ACC112 (cell line): ENCODE data around the gene UFSP1.

ENCODE experiments used
- H2AFZ ChIP-seq: fragments of 200-600 bp; sonication (generic); one replicate; pipeline ENCODE4 v1.6.0; 2017; ENCODE audit warnings: antibody characterized with exemption, low read length; ENCODE audit not compliant: unreplicated experiment
- H3K27ac ChIP-seq: fragments of 200-600 bp; sonication (generic); 2 replicates; pipeline ENCODE4 v1.5.1; 2014; ENCODE audit warnings: low read depth, mild to moderate bottlenecking, antibody characterized with exemption, low read length, moderate library complexity
- H3K27me3 ChIP-seq: fragments of 200-600 bp; sonication (generic); 2 replicates; pipeline ENCODE4 v1.6.1; 2014; ENCODE audit warnings: mild to moderate bottlenecking, antibody characterized with exemption, low read length, moderate library complexity, mixed read lengths; ENCODE audit not compliant: insufficient read depth
- H3K36me3 ChIP-seq: fragments of 200-600 bp; sonication (generic); 2 replicates; pipeline ENCODE4 v1.6.1; 2016; ENCODE audit warnings: mild to moderate bottlenecking, antibody characterized with exemption, low read length, moderate library complexity, mixed read lengths; ENCODE audit not compliant: insufficient read depth
- H3K4me1 ChIP-seq: fragments of 200-600 bp; sonication (generic); one replicate; pipeline ENCODE4 v1.6.1; 2016; ENCODE audit warnings: low read length, mixed read lengths; ENCODE audit not compliant: insufficient read depth, unreplicated experiment, control insufficient read depth
- H3K4me3 ChIP-seq: fragments of 200-600 bp; sonication (generic); 2 replicates; pipeline ENCODE4 v1.5.1; 2014; ENCODE audit warnings: mild to moderate bottlenecking, low read depth, low read length
- H3K79me2 ChIP-seq: fragments of 200-600 bp; sonication (generic); one replicate; pipeline ENCODE4 v1.6.0; 2016; ENCODE audit warnings: low read length; ENCODE audit not compliant: control insufficient read depth, unreplicated experiment, insufficient read depth

UFSP1 gene

GRCh38 chr7:100880645-100881044 is 8.9 kb downstream of the UFSP1 start:
- Histone ChIP-seq H3K79me2 (peaks cover 74% of the 10 kb centered on the region), H3K4me1 (peaks cover 18% of the 10 kb centered on the region), H3K4me3 (no peak overlapping the region), H3K36me3 (peaks cover 56% of the 10 kb centered on the region), H2AFZ (no peak overlapping the region), H3K27ac (no peak overlapping the region), H3K27me3 (no peaks in the 10 kb centered on the region)

- peaks cover 18% of the 10 kb centered on the region for H3K4me1 ChIP-seq
- peaks cover 80% of the 10 kb centered on the region for H3K79me2 ChIP-seq
- H2AFZ ChIP-seq = no peak overlapping the region
- no peaks in the 10 kb centered on the region for H3K27me3 ChIP-seq
- no peak overlapping the region for H3K4me3 ChIP-seq
- H3K36me3 ChIP-seq = peaks cover 53% of the 10 kb centered on the region
- no peak overlapping the region for H3K27ac ChIP-seq
Observed at GRCh38 chr7:100879685-100880261, 9.7 kb downstream of the UFSP1 start.

- Histone ChIP-seq H3K4me1 (peaks cover 24% of the 10 kb centered on the region), H2AFZ (no peak overlapping the region), H3K27ac (no peak overlapping the region), H3K79me2 (peaks cover 82% of the 10 kb centered on the region), H3K27me3 (no peaks in the 10 kb centered on the region), H3K36me3 (peaks cover 51% of the 10 kb centered on the region), H3K4me3 (no peak overlapping the region)
Observed at GRCh38 chr7:100878685-100879084, 10.8 kb downstream of the UFSP1 start.

- Histone ChIP-seq H3K27me3 (no peaks in the 10 kb centered on the region), H3K79me2 (peaks cover 81% of the 10 kb centered on the region), H3K4me1 (peaks cover 24% of the 10 kb centered on the region), H3K27ac (no peak overlapping the region), H3K4me3 (no peak overlapping the region), H2AFZ (no peak overlapping the region), H3K36me3 (peaks cover 46% of the 10 kb centered on the region)
Observed at GRCh38 chr7:100878013-100878412, 11.5 kb downstream of the UFSP1 start.

GRCh38 chr7:100875356-100875751 is 14.2 kb downstream of the UFSP1 start:
- Histone ChIP-seq H3K4me1 (peaks cover 24% of the 10 kb centered on the region), H3K27me3 (no peaks in the 10 kb centered on the region), H3K4me3 (peak overlapping the region; percentile 93), H2AFZ (peak overlapping the region; percentile 76), H3K36me3 (peaks cover 37% of the 10 kb centered on the region), H3K79me2 (peaks cover 60% of the 10 kb centered on the region), H3K27ac (peak overlapping the region; percentile 84)

- Histone ChIP-seq H3K27me3 (no peaks in the 10 kb centered on the region), H3K79me2 (peaks cover 55% of the 10 kb centered on the region), H3K27ac (peak within 1 kb of the TSS; percentile 84), H2AFZ (peak within 1 kb of the TSS; percentile 76), H3K36me3 (peaks cover 34% of the 10 kb centered on the region), H3K4me3 (peak within 1 kb of the TSS; percentile 93), H3K4me1 (peaks cover 24% of the 10 kb centered on the region)
Observed at GRCh38 chr7:100874577-100875355, 14.7 kb downstream of the UFSP1 start, which contains the start of gene SRRT. Gene SRRT (plus strand): TSS chr7:100875103. CDS start chr7:100875591, 488 bp downstream.

- Histone ChIP-seq H3K79me2 (peaks cover 50% of the 10 kb centered on the region), H3K27ac (peak overlapping the region; percentile 84), H3K36me3 (peaks cover 30% of the 10 kb centered on the region), H3K4me3 (peak overlapping the region; percentile 93), H2AFZ (peak overlapping the region; percentile 19), H3K4me1 (peaks cover 24% of the 10 kb centered on the region), H3K27me3 (no peaks in the 10 kb centered on the region)
Observed at GRCh38 chr7:100874300-100874576, 15.3 kb downstream of the UFSP1 start.

- peaks cover 50% of the 10 kb centered on the region for H3K79me2 ChIP-seq
- peaks cover 25% of the 10 kb centered on the region; the same call in 1 of the 2 replicates for H3K36me3 ChIP-seq
- H3K27me3 ChIP-seq = no peaks in the 10 kb centered on the region
- H3K27ac ChIP-seq = peak overlapping the region; percentile 84
- peak overlapping the region; percentile 93 for H3K4me3 ChIP-seq
- H3K4me1 ChIP-seq = peaks cover 24% of the 10 kb centered on the region
- no peak overlapping the region for H2AFZ ChIP-seq
Observed at GRCh38 chr7:100873599-100874299, 15.8 kb downstream of the UFSP1 start.

- no peaks in the 10 kb centered on the region for H3K27me3 ChIP-seq
- peak overlapping the region; percentile 34 for H2AFZ ChIP-seq
- H3K27ac ChIP-seq = peak overlapping the region; percentile 53
- peaks cover 21% of the 10 kb centered on the region for H3K79me2 ChIP-seq
- peaks cover 3% of the 10 kb centered on the region; the same call in 1 of the 2 replicates for H3K36me3 ChIP-seq
- H3K4me3 ChIP-seq = peak overlapping the region; percentile 88
- H3K4me1 ChIP-seq = peaks cover 14% of the 10 kb centered on the region
Observed at GRCh38 chr7:100867776-100868485, 21.6 kb downstream of the UFSP1 start.

GRCh38 chr7:100867040-100867775 is 22.3 kb downstream of the UFSP1 start, which contains the start of gene TRIP6:
Gene TRIP6 (plus strand): TSS chr7:100867387. CDS start chr7:100867498, 111 bp downstream.
- no peaks in the 10 kb centered on the region for H3K27me3 ChIP-seq
- H3K27ac ChIP-seq = peak within 1 kb of the TSS; percentile 53
- peak within 1 kb of the TSS; percentile 44 for H2AFZ ChIP-seq
- H3K36me3 ChIP-seq = peaks cover under 1% of the 10 kb centered on the region; the same call in 1 of the 2 replicates
- H3K79me2 ChIP-seq = peaks cover 21% of the 10 kb centered on the region
- peak within 1 kb of the TSS; percentile 88 for H3K4me3 ChIP-seq
- peaks cover 14% of the 10 kb centered on the region for H3K4me1 ChIP-seq
